ENCODE data around the gene PDZD2. TPM values are rescaled to one million over a fixed set of nuclear protein-coding genes. Genes with fewer than 3 reads are reported as not detected.

The PDZD2 gene
- total and polyA plus RNA-seq, 2 experiments from 2014 or later: 8.3 to 16.9 TPM

- ATAC-seq: no peak
- H3K4me3 ChIP-seq: no peak overlapping the region
- no peaks in the 10 kb centered on the region for H4K20me1 ChIP-seq (replicated peaks; ENCODE audit: insufficient read depth)
- Mint-ChIP-seq H3K4me1 (peaks cover 6% of the 10 kb centered on the region), H3K36me3 (ENCODE audit: low read depth) (no peaks in the 10 kb centered on the region), H3K9me3 (no peaks in the 10 kb centered on the region; the same call in 2 of the 3 replicates), H3K4me3 (no peak overlapping the region), H3K27ac (no peak overlapping the region), H3K27me3 (ENCODE audit: insufficient read depth, low read depth, poor library complexity) (peaks cover 10% of the 10 kb centered on the region)
- no peak for DNase-seq (ENCODE audit: low spot score)
- no peaks in the 10 kb centered on the region for H3F3A ChIP-seq (replicated peaks; ENCODE audit: low read depth)
- peaks cover 4% of the 10 kb centered on the region; the same call in 1 of the 2 replicates for H3K4me1 ChIP-seq (ENCODE audit: insufficient read depth)
- no peak overlapping the region for H3K27ac ChIP-seq (ENCODE audit: low read depth)
- H3K9me2 ChIP-seq (ENCODE audit: insufficient read depth): peaks cover 3% of the 10 kb centered on the region; the same call in 1 of the 2 replicates
- H3K27me3 ChIP-seq (ENCODE audit: insufficient read depth): no peaks in the 10 kb centered on the region
- H3K79me2 ChIP-seq (replicated peaks; ENCODE audit: insufficient read depth): no peaks in the 10 kb centered on the region
- no peak overlapping the region for H2AFZ ChIP-seq
- TF ChIP-seq CTCF (conservative IDR thresholded peaks at IDR 0.05; ENCODE audit: low read depth in 2 of 2) (no peak), NANOG (IDR thresholded peaks at IDR 0.05; ENCODE audit: borderline replicate concordance) (no peak), EZH2phosphoT487 (IDR thresholded peaks at IDR 0.05; ENCODE audit: unreplicated experiment) (no peak), REST (IDR thresholded peaks at IDR 0.05; ENCODE audit: unreplicated experiment) (no peak), ZNF331 (CRISPR knock-in tag; IDR thresholded peaks at IDR 0.05; ENCODE audit: low read depth) (no peak), ZNF114 (CRISPR knock-in tag; IDR thresholded peaks at IDR 0.05) (no peak), EZH2 (IDR thresholded peaks at IDR 0.05; ENCODE audit: low read depth, unreplicated experiment) (no peak), STAT1 (IDR thresholded peaks at IDR 0.05; ENCODE audit: unreplicated experiment) (no peak)
- no peaks in the 10 kb centered on the region for H3K36me3 ChIP-seq (ENCODE audit: insufficient read depth)
- H3K4me2 ChIP-seq: no peak overlapping the region
Observed at GRCh38 chr5:31711363-31711762, 72.4 kb downstream of the PDZD2 start.

GRCh38 chr5:31711935-31712592 is 73.1 kb downstream of the PDZD2 start:
- no peaks in the 10 kb centered on the region for H3K36me3 ChIP-seq (ENCODE audit: insufficient read depth)
- H3K27me3 Mint-ChIP-seq (ENCODE audit: insufficient read depth, low read depth, poor library complexity): peaks cover 10% of the 10 kb centered on the region

More at GRCh38 chr5:31711935-31712592, 73.1 kb downstream of the PDZD2 start:
- Histone ChIP-seq H4K20me1 (replicated peaks; ENCODE audit: insufficient read depth) (no peaks in the 10 kb centered on the region), H3F3A (replicated peaks; ENCODE audit: low read depth) (no peaks in the 10 kb centered on the region), H3K79me2 (replicated peaks; ENCODE audit: insufficient read depth) (no peaks in the 10 kb centered on the region), H3K27me3 (ENCODE audit: insufficient read depth) (no peaks in the 10 kb centered on the region), H3K4me1 (ENCODE audit: insufficient read depth) (peaks cover 10% of the 10 kb centered on the region; the same call in 1 of the 2 replicates), H3K27ac (ENCODE audit: low read depth) (no peak overlapping the region), H3K4me2 (no peak overlapping the region), H3K9me2 (ENCODE audit: insufficient read depth) (peaks cover 3% of the 10 kb centered on the region; the same call in 1 of the 2 replicates), H3K4me3 (no peak overlapping the region), H2AFZ (no peak overlapping the region)
- ATAC-seq (no peak), DNase-seq (ENCODE audit: low spot score) (no peak)
- no peak for TF ChIP-seq CTCF (conservative IDR thresholded peaks at IDR 0.05; ENCODE audit: low read depth in 2 of 2)
- Mint-ChIP-seq H3K4me3 (no peak overlapping the region), H3K27ac (no peak overlapping the region), H3K9me3 (no peaks in the 10 kb centered on the region), H3K36me3 (ENCODE audit: low read depth) (no peaks in the 10 kb centered on the region), H3K4me1 (peaks cover 8% of the 10 kb centered on the region)

Measured in GM23338 (cell line).